Lung (tissue), 12 donors: ENCODE results near the gene FARSA. TPM values are rescaled to one million over a fixed set of nuclear protein-coding genes. Genes with fewer than 3 reads are reported as not detected.

Experiments used
- ATAC-seq: fragments of 200-7000 bp; cut with Tn5 transposase; one replicate; pipeline ENCODE4 v1.9.1; 2020; ENCODE audit warnings: moderate number of reproducible peaks; ENCODE audit not compliant: insufficient read depth, low FRiP score
- DNase-seq, 3 donors: peaks; one replicate each; pipeline ENCODE4 v3.0.0-alpha.2; 2013 to 2017
- H3K27ac ChIP-seq, 2 donors: one replicate each; pipeline ENCODE4 v1.5.1; 2013; ENCODE audit warnings: mild to moderate bottlenecking in 2 of 2, moderate library complexity in 2 of 2, control low read depth in 1 of 2, inconsistent platforms in 1 of 2, low read depth in 1 of 2, low read length in 1 of 2
- H3K27me3 ChIP-seq, 3 donors: one replicate each; pipeline ENCODE4 v1.5.1; 2013; ENCODE audit warnings: low read length in 2 of 3; ENCODE audit not compliant: control insufficient read depth in 3 of 3, insufficient read depth in 3 of 3
- H3K36me3 ChIP-seq, 4 donors: one replicate each; pipeline ENCODE4 v1.5.1; 2013; ENCODE audit warnings: low read length in 4 of 4, mild to moderate bottlenecking in 1 of 4, moderate library complexity in 1 of 4; ENCODE audit not compliant: control insufficient read depth in 4 of 4, insufficient read depth in 4 of 4
- H3K4me1 ChIP-seq, 5 donors: one replicate each; pipeline ENCODE4 v1.5.1; 2013; ENCODE audit warnings: low read length in 5 of 5, mild to moderate bottlenecking in 2 of 5, moderate library complexity in 1 of 5; ENCODE audit not compliant: control insufficient read depth in 5 of 5, insufficient read depth in 5 of 5
- H3K4me3 ChIP-seq: one replicate; pipeline ENCODE4 v1.5.1; 2013; ENCODE audit warnings: mild to moderate bottlenecking, control low read depth, moderate library complexity
- H3K9ac ChIP-seq, 2 donors: one replicate each; pipeline ENCODE4 v1.5.1; 2013; ENCODE audit warnings: low read length in 2 of 2, control low read depth in 1 of 2; ENCODE audit not compliant: insufficient read depth in 1 of 2
- H3K9me3 ChIP-seq, 4 donors: one replicate each; pipeline ENCODE4 v1.5.1; 2013; ENCODE audit warnings: low read length in 3 of 4, mild to moderate bottlenecking in 1 of 4, moderate library complexity in 1 of 4; ENCODE audit not compliant: control insufficient read depth in 4 of 4, insufficient read depth in 3 of 4
- CTCF ChIP-seq: IDR thresholded peaks from 2 replicates; pipeline ENCODE4 v1.5.1; 2012; ENCODE audit warnings: mild to moderate bottlenecking; ENCODE audit errors: control extremely low read depth, extremely low read depth
- WGBS, 2 donors: extraction: QIAGEN DNeasy Blood & Tissue Kit; methylation state at CpG; one replicate each; pipeline ENCODE4 v1.1.7; 2013; 5-methylcytosine and 5-hydroxymethylcytosine counted together
- polyA plus RNA-seq, 2 donors: library from polyadenylated mRNA; stranded (reverse); fragments of 200-250 nt; gene quantifications; one replicate each; pipeline ENCODE4 v1.2.1, GENCODE V29; 2013
- total RNA-seq, 2 donors: library from RNA; depleted of rRNA in 1 of 2; stranded (reverse); fragments of >200 nt in 1 of 2; gene quantifications; one replicate each; pipeline ENCODE4 v1.2.1, GENCODE V29; 2014 to 2021
- donor health status: control.
- donor health status: control.
- donor health status: Bipolar disorder and iron deficiency.
- donor health status: healthy.
- donor health status: DM: yes; HTN: yes; CAD: no.

FARSA gene
- total and polyA plus RNA-seq, 4 donors = 27.8 to 72.1 (median 52.8) TPM

DNA sequence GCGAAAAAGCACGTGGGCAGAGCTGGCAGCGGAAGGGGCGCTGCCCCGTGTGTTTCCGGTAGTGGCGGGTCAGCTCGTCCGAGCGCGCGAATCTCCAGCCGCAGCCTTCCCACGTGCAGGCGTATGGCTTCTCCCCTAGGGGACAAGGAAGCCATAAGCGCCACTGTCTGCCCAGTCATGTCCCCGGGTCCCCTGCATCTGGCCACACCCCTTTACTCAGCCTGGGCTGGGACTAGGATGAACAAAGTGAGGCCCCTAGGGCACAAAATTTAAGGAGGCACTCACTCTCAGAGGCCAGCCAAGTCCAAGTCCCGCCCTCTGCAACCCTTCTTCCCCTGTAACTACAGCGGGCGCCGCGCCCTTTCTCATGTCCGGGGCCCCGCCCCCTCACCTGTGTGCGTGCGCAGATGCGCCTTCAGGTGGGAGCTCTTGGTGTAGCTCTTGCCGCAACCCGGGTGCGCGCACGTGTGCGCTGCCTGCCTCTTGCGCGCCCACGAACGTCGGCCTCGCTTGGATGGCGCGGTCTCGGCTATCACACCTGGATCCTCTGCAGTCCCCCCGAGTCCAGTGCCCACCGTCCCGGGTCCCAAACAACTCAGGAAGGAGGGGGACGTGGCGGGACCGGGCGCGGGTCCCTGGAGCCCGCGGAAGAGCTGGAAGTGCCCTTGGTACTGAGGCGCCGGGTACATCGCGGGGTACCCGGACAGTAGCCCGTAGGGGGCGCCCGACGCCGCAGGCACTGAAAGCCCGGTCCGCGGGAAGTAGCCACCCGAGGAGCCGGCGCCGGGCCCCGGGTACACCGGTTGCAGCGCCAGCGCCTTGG lies 48.4 kb downstream of the FARSA start:
- peak overlapping the region; percentile 12 for H3K4me3 ChIP-seq
- peaks cover 0 to 23% (median 14%) of the 10 kb centered on the region in 3 donors for H3K27me3 ChIP-seq
- H3K36me3 ChIP-seq = no peaks in the 10 kb centered on the region
- WGBS, 2 donors = 1 to 3% methylated on average over 72 to 73 of the region's 73 CpGs
- H3K4me1 ChIP-seq = peaks cover 0 to 17% (median 0%) of the 10 kb centered on the region in 5 donors
- peak; percentile 33 for TF ChIP-seq CTCF
- peak overlapping the region in 1 of 2 donors; percentile 20 for H3K27ac ChIP-seq
- H3K9me3 ChIP-seq = peaks cover 0 to 9% (median 3%) of the 10 kb centered on the region in 4 donors
- ATAC-seq (peak; percentile 40), DNase-seq (peak; percentile 49 to 78 (median 67))
- no peak overlapping the region for H3K9ac ChIP-seq

DNA sequence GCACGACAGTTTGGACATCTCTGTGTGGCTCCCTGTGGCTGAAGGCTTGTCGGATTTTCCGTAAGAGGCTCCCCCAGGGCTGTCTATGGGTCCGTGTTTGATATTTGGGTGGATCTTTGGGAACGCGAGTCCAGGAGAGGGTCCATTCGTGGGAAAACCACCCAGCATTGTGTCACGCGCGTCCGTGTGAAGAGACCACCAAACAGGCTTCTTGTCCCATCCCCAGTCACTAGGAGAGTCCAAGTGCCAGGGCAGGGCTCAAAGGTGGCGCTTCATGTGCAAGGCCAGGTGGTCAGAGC lies 48.9 kb downstream of the FARSA start:
- Histone ChIP-seq H3K27me3 (peaks cover 0 to 23% (median 14%) of the 10 kb centered on the region in 3 donors), H3K27ac (peak overlapping the region in 1 of 2 donors; percentile 20), H3K36me3 (no peaks in the 10 kb centered on the region), H3K9me3 (peaks cover 0 to 9% (median 3%) of the 10 kb centered on the region in 4 donors), H3K4me1 (peaks cover 0 to 17% (median 0%) of the 10 kb centered on the region in 5 donors), H3K4me3 (no peak overlapping the region), H3K9ac (no peak overlapping the region)
- WGBS, 2 donors = 66 to 75% methylated on average over 12 of the region's 12 CpGs
- TF ChIP-seq CTCF = no peak
- no peak for DNase-seq
- no peak for ATAC-seq

- DNase-seq (no peak), ATAC-seq (no peak)
- H3K9me3 ChIP-seq = peaks cover 0 to 9% (median 3%) of the 10 kb centered on the region in 4 donors
- no peak overlapping the region for H3K9ac ChIP-seq
- H3K27me3 ChIP-seq = peaks cover 0 to 23% (median 14%) of the 10 kb centered on the region in 3 donors
- H3K27ac ChIP-seq = no peak overlapping the region
- no peak for TF ChIP-seq CTCF
- no peak overlapping the region for H3K4me3 ChIP-seq
- peaks cover 0 to 17% (median 0%) of the 10 kb centered on the region in 5 donors for H3K4me1 ChIP-seq
- 89 to 93% methylated on average over 3 of the region's 3 CpGs for WGBS, 2 donors
- no peaks in the 10 kb centered on the region for H3K36me3 ChIP-seq
These were observed 49.3 kb downstream of the FARSA start for GRCh38 chr19:12884202-12884601.
